Ureter (tissue), 1 donor: ENCODE results near the gene SLCO4A1. TPM values are rescaled to one million over a fixed set of nuclear protein-coding genes. Genes with fewer than 3 reads are reported as not detected.

ENCODE experiments used
- DNase-seq: peaks from one replicate; pipeline ENCODE4 v3.0.0-alpha.2; 2020; ENCODE audit warnings: low spot score
- total RNA-seq: library from RNA; stranded (reverse); gene quantifications from one replicate; pipeline ENCODE4 v1.2.4, GENCODE V29; 2023
- donor health status: DM: yes; HTN: yes; CAD: no.

The SLCO4A1 gene
- total RNA-seq, 1 donor from 2014 or later: 33.2 TPM

- DNase-seq: no peak
Observed at GRCh38 chr20:62607366-62608217, 34.7 kb upstream of the SLCO4A1 start.

GRCh38 chr20:62608218-62608565 lies 34.1 kb upstream of the SLCO4A1 start:
- no peak for DNase-seq

GRCh38 chr20:62609279-62609720 lies 33.0 kb upstream of the SLCO4A1 start:
- DNase-seq: no peak

- DNase-seq: no peak
Observed at GRCh38 chr20:62609811-62610757, 32.2 kb upstream of the SLCO4A1 start.

GRCh38 chr20:62611012-62611411 lies 31.3 kb upstream of the SLCO4A1 start:
- DNase-seq: no peak

GRCh38 chr20:62611819-62612218 lies 30.5 kb upstream of the SLCO4A1 start:
- no peak for DNase-seq

GRCh38 chr20:62614085-62614960 lies 28.0 kb upstream of the SLCO4A1 start:
- no peak for DNase-seq

GRCh38 chr20:62614961-62615680 lies 27.2 kb upstream of the SLCO4A1 start:
- DNase-seq: no peak

GRCh38 chr20:62615750-62616251 lies 26.5 kb upstream of the SLCO4A1 start:
- no peak for DNase-seq

- peak; percentile 74 for DNase-seq
Observed at GRCh38 chr20:62616728-62617621, 25.3 kb upstream of the SLCO4A1 start.

GRCh38 chr20:62617711-62618483 lies 24.4 kb upstream of the SLCO4A1 start:
- DNase-seq: peak; percentile 77

GRCh38 chr20:62618611-62619529 lies 23.4 kb upstream of the SLCO4A1 start:
- DNase-seq: no peak

GRCh38 chr20:62620625-62621024 lies 21.7 kb upstream of the SLCO4A1 start:
- DNase-seq: no peak

GRCh38 chr20:62621251-62622110 lies 20.8 kb upstream of the SLCO4A1 start:
- no peak for DNase-seq

GRCh38 chr20:62622178-62622876 lies 20.0 kb upstream of the SLCO4A1 start:
- DNase-seq: no peak

- DNase-seq: no peak
Observed at GRCh38 chr20:62622877-62623487, 19.3 kb upstream of the SLCO4A1 start.
